Fibroblast of lung (primary cell): ENCODE measurements around the gene AKT1S1. TPM values are rescaled to one million over a fixed set of nuclear protein-coding genes. Genes with fewer than 3 reads are reported as not detected.

ENCODE experiments used
- DNase-seq, 2 donors: peaks; one replicate each; pipeline versions ENCODE4 v3.0.0 to v3.0.0-alpha.2; 2010; ENCODE audit warnings: low read depth in 2 of 2
- H2AFZ ChIP-seq: 2 replicates; pipeline ENCODE4 v1.5.1; 2012; ENCODE audit warnings: low read length, control low read depth, inconsistent platforms
- H3K27ac ChIP-seq: 2 replicates; pipeline ENCODE4 v1.5.1; 2011; ENCODE audit warnings: low read length, control low read depth; ENCODE audit not compliant: insufficient read depth
- H3K27me3 ChIP-seq: 2 replicates; pipeline ENCODE4 v1.5.1; 2011; ENCODE audit warnings: mild to moderate bottlenecking, low read length; ENCODE audit not compliant: control insufficient read depth, insufficient read depth
- H3K36me3 ChIP-seq: 2 replicates; pipeline ENCODE4 v1.5.1; 2011; ENCODE audit warnings: low read length; ENCODE audit not compliant: control insufficient read depth, insufficient read depth
- H3K4me1 ChIP-seq: 2 replicates; pipeline ENCODE4 v1.5.1; 2011; ENCODE audit warnings: low read length; ENCODE audit not compliant: control insufficient read depth, insufficient read depth; ENCODE audit errors: extremely low read depth
- H3K4me2 ChIP-seq: 2 replicates; pipeline ENCODE4 v1.5.1; 2011; ENCODE audit warnings: low read length, control low read depth; ENCODE audit not compliant: insufficient read depth; ENCODE audit errors: extremely low read depth
- H3K4me3 ChIP-seq, 4 experiments: fragments of 200-600 bp in 1 of 4; sonication (generic) in 1 of 4; replicated peaks in 1 of 4; 2 replicates each; pipeline ENCODE4 v1.5.1; 2011 to 2016; ENCODE audit warnings: low read length in 4 of 4, low read depth in 3 of 4, mild to moderate bottlenecking in 3 of 4, control low read depth in 2 of 4, inconsistent platforms in 1 of 4, mixed read lengths in 1 of 4; ENCODE audit not compliant: insufficient read depth in 1 of 4; ENCODE audit errors: control extremely low read depth in 1 of 4
- H3K79me2 ChIP-seq: 2 replicates; pipeline ENCODE4 v1.5.1; 2012; ENCODE audit warnings: mild to moderate bottlenecking, low read length, inconsistent platforms; ENCODE audit not compliant: control insufficient read depth, insufficient read depth
- H3K9ac ChIP-seq: 2 replicates; pipeline ENCODE4 v1.5.1; 2011; ENCODE audit warnings: mild to moderate bottlenecking, low read length, control low read depth; ENCODE audit not compliant: insufficient read depth
- H3K9me3 ChIP-seq: 2 replicates; pipeline ENCODE4 v1.5.1; 2012; ENCODE audit warnings: low read depth, low read length; ENCODE audit not compliant: control insufficient read depth, insufficient read depth
- H4K20me1 ChIP-seq: 2 replicates; pipeline ENCODE4 v1.5.1; 2011; ENCODE audit warnings: low read length; ENCODE audit not compliant: control insufficient read depth, insufficient read depth; ENCODE audit errors: extremely low read depth
- EZH2 ChIP-seq: IDR thresholded peaks from 2 replicates; pipeline ENCODE4 v1.5.1; 2012; ENCODE audit warnings: low read length, control low read depth, mild to moderate bottlenecking; ENCODE audit errors: missing control alignments
- polyA plus RNA-seq, 2 donors: library from polyadenylated mRNA; depleted of rRNA in 1 of 2; stranded (reverse) in 1 of 2; unstranded in 1 of 2; fragments of >200 nt; gene quantifications; 2 replicates each; pipeline ENCODE4 v1.2.1, GENCODE V29; 2011 to 2012; ENCODE audit warnings: missing spikeins in 1 of 2
- total RNA-seq: library from RNA; depleted of rRNA; stranded (reverse); fragments of >200 nt; gene quantifications from 2 replicates; pipeline ENCODE4 v1.2.1, GENCODE V29; 2014
- TF ChIP-seq, protein P1 (sequence below), 2 donors: IDR thresholded peaks in 1 of 2; conservative IDR thresholded peaks in 1 of 2; 1 replicate in 1 of 2; 2 replicates in 1 of 2; pipeline ENCODE4 v1.5.1; 2011 to 2012; ENCODE audit warnings: low read length in 2 of 2, control low read depth in 1 of 2, inconsistent platforms in 1 of 2, low read depth in 1 of 2, mild to moderate bottlenecking in 1 of 2

AKT1S1 gene
- total and polyA plus RNA-seq, 2 donors (not counting 1 experiment from before 2014, with no cell fraction given) = 12.2 to 37.4 TPM

DNA sequence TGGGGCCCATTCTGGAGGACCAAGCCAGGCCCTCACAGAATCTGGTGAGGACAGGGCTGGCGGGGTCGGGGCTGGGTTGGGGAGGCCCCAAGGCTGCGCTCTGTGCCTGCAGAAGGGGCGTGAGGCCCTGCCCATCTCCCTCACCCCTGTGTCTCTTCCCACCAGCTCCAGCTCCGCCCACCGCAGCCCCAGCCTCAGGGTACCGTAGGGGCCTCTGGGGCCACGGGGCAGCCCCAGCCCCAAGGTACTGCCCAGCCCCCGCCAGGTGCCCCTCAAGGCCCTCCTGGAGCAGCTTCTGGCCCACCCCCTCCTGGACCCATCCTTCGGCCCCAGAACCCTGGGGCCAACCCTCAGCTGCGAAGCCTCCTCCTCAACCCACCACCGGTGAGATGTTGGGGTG, 41.6 kb downstream of the AKT1S1 start:
- Histone ChIP-seq H3K4me1 (no peaks in the 10 kb centered on the region), H3K79me2 (no peaks in the 10 kb centered on the region), H4K20me1 (no peaks in the 10 kb centered on the region), H2AFZ (no peak overlapping the region), H3K9ac (no peak overlapping the region), H3K4me3 (no peak overlapping the region), H3K27ac (no peak overlapping the region), H3K4me2 (no peak overlapping the region), H3K9me3 (no peaks in the 10 kb centered on the region), H3K36me3 (peaks cover 25% of the 10 kb centered on the region), H3K27me3 (no peaks in the 10 kb centered on the region)
- no peak for DNase-seq
- no peak for TF ChIP-seq EZH2
- TF ChIP-seq, protein P1, sequence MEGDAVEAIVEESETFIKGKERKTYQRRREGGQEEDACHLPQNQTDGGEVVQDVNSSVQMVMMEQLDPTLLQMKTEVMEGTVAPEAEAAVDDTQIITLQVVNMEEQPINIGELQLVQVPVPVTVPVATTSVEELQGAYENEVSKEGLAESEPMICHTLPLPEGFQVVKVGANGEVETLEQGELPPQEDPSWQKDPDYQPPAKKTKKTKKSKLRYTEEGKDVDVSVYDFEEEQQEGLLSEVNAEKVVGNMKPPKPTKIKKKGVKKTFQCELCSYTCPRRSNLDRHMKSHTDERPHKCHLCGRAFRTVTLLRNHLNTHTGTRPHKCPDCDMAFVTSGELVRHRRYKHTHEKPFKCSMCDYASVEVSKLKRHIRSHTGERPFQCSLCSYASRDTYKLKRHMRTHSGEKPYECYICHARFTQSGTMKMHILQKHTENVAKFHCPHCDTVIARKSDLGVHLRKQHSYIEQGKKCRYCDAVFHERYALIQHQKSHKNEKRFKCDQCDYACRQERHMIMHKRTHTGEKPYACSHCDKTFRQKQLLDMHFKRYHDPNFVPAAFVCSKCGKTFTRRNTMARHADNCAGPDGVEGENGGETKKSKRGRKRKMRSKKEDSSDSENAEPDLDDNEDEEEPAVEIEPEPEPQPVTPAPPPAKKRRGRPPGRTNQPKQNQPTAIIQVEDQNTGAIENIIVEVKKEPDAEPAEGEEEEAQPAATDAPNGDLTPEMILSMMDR (conservative IDR thresholded peaks at IDR 0.05 in 1 of 2, IDR thresholded peaks at IDR 0.05 in 1 of 2; ENCODE audit: low read depth in 1 of 2, low read length in 2 of 2) = no peak

DNA sequence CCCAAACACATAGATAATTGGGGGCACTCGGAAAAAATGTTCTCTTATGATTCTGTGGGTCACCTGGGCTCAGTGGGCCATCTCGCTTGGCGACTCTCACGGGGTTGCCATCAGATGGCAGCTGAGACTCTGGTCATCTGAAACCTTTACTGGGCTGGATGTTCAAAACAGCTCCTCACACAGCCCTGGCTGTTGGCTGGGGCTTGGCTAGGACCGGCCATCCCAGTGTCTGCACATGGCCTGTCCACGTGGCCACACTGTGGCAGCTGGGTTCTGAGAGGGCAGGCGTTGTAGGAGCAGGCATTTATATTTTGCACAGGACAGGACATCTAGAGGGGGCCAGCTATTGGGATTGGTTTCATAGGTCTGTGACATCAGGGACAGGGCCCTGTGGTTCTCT, 43.6 kb downstream of the AKT1S1 start:
- Histone ChIP-seq H3K4me2 (no peak overlapping the region), H3K4me3 (no peak overlapping the region), H3K79me2 (no peaks in the 10 kb centered on the region), H3K9ac (no peak overlapping the region), H3K27me3 (no peaks in the 10 kb centered on the region), H3K27ac (no peak overlapping the region), H3K9me3 (no peaks in the 10 kb centered on the region), H2AFZ (no peak overlapping the region), H3K4me1 (no peaks in the 10 kb centered on the region), H4K20me1 (no peaks in the 10 kb centered on the region), H3K36me3 (peaks cover 25% of the 10 kb centered on the region)
- TF ChIP-seq EZH2 = no peak
- TF ChIP-seq, protein P1 (conservative IDR thresholded peaks at IDR 0.05 in 1 of 2, IDR thresholded peaks at IDR 0.05 in 1 of 2; ENCODE audit: low read depth in 1 of 2, low read length in 2 of 2) = no peak
- DNase-seq = no peak

DNA sequence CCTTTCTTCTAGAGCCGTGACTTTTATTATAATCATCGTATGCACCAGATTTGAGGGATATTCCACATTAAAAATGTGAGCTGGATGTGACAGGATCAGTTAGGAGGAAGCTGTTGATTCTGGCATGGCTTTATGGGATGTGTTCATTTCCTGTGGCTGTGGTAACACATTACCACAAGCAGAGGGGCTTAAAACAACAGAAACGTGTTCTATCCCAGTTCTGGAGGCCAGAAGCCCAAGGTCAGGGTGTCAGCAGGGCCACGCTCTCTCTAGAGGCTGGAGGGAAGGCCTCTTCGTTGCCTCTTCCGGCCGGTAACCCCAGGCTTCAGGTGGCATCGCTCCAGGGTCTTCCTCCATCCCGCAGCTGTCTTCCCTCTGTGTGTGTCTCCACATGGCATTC, 44.6 kb downstream of the AKT1S1 start:
- Histone ChIP-seq H3K36me3 (peaks cover 22% of the 10 kb centered on the region), H3K27ac (no peak overlapping the region), H3K9me3 (no peaks in the 10 kb centered on the region), H3K4me2 (no peak overlapping the region), H2AFZ (no peak overlapping the region), H3K9ac (no peak overlapping the region), H3K4me1 (no peaks in the 10 kb centered on the region), H3K4me3 (no peak overlapping the region), H3K27me3 (no peaks in the 10 kb centered on the region), H3K79me2 (no peaks in the 10 kb centered on the region), H4K20me1 (no peaks in the 10 kb centered on the region)
- TF ChIP-seq, protein P1 (conservative IDR thresholded peaks at IDR 0.05 in 1 of 2, IDR thresholded peaks at IDR 0.05 in 1 of 2; ENCODE audit: low read depth in 1 of 2, low read length in 2 of 2) = no peak
- TF ChIP-seq EZH2 = no peak
- DNase-seq = no peak
